HPDE6-E6E7 (cell line): ENCODE data around the gene SEMA5A.
A peak's percentile ranks its signal among the peaks of the same experiment; 100 is the strongest.

Experiments
- DNase-seq: peaks from one replicate; pipeline ENCODE4 v3.0.0; 2011; ENCODE audit warnings: missing footprints; ENCODE audit errors: extremely low spot score

Gene SEMA5A

DNA sequence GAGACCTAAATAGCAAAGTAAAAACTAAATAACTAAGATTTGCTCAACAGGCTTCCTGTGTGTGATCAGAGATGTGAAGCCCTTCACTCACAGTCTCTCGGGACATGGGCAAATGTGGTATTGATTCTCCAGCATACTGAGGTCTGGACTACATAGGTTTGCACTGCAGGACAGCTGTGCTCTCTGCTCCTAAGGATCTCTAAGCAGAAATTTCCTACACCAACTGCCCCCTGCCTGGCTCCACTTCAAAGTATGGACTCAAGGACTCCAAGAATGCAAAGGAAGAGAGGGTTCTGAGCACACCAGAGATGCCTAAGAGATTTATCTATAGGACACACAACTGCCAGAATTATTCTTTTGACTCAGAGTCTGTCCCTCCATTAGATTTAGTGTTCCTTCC, 487.2 kb downstream of the SEMA5A start:
- DNase-seq = no peak

DNA sequence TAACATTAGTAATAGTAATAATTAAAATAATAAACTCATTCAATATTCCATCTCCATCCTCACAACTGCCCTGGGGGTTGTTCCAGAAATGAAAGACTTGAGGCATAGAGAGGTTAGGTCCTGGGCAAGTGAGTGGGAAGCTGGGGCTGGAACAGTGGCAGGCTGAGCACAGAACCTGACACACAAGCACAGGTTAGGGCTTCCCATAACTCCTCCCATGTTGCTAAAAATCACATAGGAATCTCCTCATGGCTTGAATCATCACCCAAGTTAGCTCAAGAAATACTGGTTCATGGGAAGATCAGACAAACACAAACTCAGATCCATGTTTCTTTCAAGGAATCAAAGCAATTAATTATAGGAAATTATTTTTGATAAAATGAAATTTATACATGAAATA, 487.7 kb downstream of the SEMA5A start:
- no peak for DNase-seq

DNA sequence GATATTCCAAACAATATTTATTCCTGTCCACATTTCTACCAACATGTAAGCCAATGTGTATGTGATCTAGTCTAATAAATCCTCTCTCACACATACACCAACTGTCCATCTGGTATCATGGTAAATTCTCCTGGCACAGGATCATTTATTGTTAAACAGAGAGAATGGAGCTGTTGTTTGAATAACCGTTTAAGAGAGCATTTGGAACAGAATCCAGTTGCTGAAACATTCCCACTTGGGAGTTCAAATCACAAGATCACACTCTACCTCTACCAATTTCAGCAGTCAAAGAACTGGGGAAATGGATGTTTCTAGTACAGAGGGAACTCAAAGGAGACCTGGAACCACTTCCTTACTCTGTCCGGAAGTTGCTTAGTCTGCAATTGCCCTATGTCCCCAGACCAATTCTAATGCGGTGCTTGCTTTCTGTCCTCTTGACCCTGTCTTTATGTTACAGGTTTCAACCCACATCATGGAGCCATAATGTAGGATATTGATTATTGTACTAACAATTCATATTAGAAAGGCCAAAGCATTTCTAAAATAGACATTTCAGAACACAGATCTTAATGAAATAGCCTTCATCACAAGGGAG, 488.4 kb downstream of the SEMA5A start:
- no peak for DNase-seq

DNA sequence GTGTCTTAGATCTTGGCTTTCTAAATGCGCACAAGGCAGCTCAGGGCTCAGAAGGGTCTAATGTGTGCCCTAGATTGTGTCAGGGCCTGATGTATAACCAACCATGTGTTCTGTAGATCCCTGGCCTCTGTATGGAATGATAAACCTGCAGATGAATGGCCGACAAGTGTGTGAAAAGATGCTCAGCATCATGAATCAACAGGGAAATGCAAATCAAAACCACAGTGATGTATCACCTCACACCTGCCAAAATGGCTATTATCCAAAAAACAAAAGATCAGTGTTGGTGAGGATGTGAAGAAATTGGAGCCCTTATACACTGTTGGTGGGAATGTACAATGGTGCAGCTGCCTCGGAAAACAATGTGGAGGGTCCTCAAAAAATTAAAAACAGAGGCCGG, 489.8 kb downstream of the SEMA5A start:
- no peak for DNase-seq

GRCh38 chr5:9054821-9055589, 490.9 kb downstream of the SEMA5A start:
- DNase-seq = peak; percentile 27

DNA sequence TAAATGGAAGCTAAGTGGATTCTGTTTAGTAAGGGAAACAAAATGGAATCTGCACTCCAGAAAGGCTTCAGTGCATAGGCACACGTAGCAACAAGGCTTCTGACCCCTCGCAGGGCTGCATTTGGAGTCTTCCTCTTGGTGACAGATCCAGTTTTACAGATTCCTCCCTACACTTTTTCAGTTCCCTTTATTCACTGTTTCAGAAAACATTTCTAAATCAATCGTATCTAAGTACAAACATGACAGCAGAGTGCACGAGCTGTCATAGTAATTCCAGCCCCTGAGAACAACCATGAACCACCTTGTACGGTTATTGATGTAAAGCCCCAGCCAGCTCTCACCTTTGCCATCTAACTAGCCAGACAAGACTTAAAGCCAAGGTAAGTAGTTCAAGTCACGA, 491.6 kb downstream of the SEMA5A start:
- no peak for DNase-seq

- no peak for DNase-seq
Observed at GRCh38 chr5:9052421-9052820, 493.5 kb downstream of the SEMA5A start.

DNA sequence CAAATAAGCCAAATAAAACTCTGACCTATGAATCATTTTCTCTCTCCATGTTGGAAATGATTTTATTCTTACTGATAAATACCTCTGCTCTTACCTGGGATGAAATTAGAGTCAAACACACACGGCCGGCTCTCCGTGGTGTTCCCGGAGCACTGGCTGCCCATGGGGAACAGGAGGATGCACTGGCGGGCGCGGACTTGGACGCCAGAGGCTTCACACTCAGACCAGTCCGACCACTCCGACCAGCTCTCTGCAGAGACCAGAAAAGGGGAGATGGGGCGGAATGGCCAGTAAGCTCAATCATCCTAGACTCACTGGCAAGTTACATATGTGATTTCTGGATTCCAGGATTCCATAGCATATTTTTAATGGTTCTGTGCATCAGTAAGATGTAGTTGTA, 494.1 kb downstream of the SEMA5A start:
- no peak for DNase-seq

DNA sequence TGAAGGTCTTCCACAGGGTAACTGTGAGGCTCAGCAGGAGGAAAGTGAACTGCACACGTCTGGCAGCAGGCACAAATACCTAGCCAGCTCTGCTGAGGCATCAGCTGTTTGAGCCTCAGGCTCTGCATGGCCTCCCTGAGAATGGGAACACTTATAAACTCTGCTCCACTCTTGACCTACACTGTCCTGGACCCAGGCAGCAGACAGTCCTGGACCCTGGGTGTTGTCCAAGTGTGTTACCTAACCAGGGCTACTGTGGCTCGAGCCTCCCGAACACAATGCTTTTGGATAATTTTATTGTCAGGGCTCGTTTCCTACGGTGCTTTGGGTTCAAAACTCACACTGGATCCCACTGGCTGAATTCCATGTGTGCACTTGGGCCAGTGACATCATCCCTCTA, 497.9 kb downstream of the SEMA5A start:
- DNase-seq = no peak

DNA sequence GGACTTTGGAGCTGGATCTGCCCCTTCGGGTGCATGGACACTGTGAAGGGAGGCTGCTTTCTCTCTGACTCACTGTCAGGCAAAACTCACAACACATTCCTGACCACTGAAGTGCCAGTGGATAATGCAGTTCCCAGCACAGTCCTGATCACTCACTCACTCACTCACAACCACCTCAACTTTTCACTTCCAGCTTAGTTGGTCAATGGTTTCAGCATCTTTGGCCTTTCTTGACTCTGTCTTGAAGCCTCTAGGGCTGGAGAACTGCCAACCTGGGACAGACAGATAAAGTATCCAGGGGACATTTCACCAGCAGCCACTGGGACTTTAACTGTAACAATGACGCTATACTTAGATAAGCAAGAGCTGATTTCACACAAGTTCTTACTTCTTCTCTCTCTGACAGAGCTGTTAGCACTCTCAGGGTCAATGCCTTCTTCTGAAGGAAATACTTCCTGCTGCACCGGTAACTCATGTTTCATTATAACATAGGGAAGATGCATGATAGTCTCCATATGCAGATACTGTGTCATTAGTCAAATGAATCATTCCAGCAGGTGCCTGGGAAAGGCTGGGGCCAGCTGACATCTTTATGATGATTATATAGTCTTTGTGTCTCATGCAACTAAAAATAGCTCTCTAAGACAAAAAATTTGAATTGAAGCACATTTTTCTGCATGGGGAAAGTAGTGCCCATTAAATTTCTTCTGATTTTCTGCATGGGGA, 499.0 kb downstream of the SEMA5A start:
- peak; percentile 66 for DNase-seq

- no peak for DNase-seq
Observed at GRCh38 chr5:9045946-9046345, 499.9 kb downstream of the SEMA5A start.

DNA sequence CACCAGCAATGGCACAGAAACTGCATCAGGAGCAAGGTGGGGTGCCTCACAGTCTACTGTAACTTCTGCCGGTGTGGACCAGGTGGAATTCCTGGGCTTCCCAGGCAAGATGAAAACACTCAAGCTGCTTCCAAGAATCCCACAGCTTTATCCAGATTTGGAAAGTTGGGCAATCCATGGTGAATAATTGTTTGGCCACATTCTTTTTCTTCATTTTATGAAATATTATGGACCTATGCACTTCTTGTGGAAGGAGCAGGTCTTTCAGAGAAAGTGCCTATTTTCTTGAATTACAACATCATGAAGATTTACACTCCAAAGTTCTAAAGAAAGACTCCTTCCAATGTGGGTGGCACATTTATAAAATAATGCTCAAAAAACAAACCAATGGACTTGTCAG, 503.6 kb downstream of the SEMA5A start:
- no peak for DNase-seq

- DNase-seq = no peak
Observed at GRCh38 chr5:9040475-9040874, 505.4 kb downstream of the SEMA5A start.

GRCh38 chr5:9037048-9037447, 508.8 kb downstream of the SEMA5A start:
- no peak for DNase-seq

DNA sequence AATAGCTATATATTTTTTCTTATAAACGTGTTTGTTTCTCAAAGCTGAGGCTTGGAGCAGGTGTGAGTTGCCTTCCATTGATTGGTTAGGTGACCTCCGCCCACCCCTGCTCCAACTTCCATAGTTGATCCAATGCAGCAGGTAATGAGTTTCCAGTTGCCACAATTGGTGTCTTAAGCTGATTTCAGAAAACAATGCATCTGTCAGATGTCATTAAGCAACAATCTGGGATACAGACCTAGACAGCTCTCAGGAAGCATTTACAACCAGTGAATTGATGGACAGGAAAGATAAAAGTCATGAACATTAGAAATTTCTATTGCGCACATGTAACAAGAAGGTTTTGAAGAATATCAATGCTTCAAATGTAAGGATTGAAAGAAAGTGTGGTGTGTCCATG, 510.5 kb downstream of the SEMA5A start:
- DNase-seq = no peak

DNA sequence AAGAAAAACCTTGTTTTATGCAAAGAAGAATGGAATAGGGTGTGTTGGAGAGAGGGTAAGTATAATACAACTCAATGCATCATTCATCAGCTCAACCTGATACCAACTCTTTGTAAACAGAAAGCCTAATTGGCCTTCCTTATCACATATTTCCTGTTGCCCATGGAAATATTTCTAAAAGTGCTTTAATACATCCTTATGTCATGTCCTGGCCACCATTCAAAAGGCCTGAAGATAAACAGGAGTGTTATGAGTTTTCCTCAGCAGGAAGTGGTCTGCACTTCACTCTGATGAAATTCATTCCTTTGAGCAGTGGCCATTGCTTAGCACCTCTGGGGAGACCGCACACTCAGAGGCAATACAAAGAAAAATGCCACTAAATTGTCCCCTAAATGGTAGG, 511.2 kb downstream of the SEMA5A start:
- DNase-seq = no peak

GRCh38 chr5:9033524-9033923, 512.4 kb downstream of the SEMA5A start:
- no peak for DNase-seq

- no peak for DNase-seq
Observed at GRCh38 chr5:9025942-9026341, 519.9 kb downstream of the SEMA5A start.

- DNase-seq = no peak
Observed at GRCh38 chr5:9020996-9021395, 524.9 kb downstream of the SEMA5A start.

GRCh38 chr5:9015937-9016270, 530.0 kb downstream of the SEMA5A start:
- no peak for DNase-seq

DNA sequence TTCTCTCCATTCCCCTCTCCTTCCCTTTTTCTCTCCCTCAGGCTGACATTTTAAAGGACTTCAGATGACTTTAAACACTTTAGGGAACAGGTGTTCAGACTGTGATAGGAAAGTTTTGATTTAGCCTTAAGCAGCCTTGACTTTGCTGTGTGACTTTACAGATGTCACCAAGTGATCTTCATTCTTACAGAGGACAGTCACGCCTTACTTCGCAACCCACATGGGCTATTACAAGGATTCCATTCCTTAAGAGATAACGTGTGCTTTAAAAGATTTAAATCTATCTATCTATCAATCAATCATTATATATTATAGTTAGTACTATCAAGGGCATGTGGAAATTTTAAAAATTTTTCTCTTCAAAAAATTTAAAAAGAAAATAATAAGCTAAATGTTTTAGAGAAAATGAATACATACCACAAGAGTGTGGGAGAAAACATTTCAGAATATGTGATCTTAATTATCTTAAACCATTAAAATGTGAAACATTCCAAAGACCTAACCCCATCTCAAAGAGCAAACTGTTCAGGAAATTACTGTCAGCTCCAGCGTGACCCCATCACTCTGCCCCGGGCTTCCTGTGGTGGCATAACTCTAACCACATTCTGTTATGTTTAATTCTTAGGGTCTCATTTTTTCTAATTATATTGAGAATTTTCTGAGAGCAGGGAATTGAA, 530.5 kb downstream of the SEMA5A start:
- DNase-seq = no peak

DNA sequence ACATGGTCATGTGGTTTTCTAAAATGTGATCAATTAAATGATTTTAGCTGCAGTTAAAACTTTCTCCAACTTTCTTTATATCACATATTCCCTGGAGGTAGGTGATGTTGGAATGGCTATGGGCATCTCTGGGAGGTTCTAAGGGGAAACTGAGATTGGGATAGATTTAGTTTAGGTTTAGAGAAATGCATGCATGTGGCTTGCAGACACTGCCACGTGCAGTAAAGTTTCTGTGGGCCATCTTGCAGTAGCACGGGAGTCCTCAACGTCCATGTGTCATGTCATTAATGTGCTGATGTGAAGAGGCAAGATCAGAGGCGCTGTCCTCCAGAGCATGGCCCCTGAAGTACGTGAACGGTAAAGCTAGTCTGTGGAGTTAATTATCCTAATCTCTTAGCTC, 532.7 kb downstream of the SEMA5A start:
- no peak for DNase-seq
